HEK293 (cell line): ENCODE results near the gene VHLL.

Experiments used
- CTCF ChIA-PET: fragments of 350-600 bp; formaldehyde crosslinking; extraction: SDS; loops from one replicate; lab custom pipeline; 2021; ENCODE audit warnings: antibody characterized with exemption; lab: Yijun Ruan, JAX
- POLR2A ChIA-PET: fragments of 300-600 bp; formaldehyde crosslinking; extraction: SDS; loops from one replicate; lab custom pipeline; 2020; ENCODE audit warnings: antibody characterized with exemption, inconsistent platforms; lab: Yijun Ruan, JAX
- H3K27ac ChIP-seq: fragments of 200-500 bp; sonication (Bioruptor generic); 2 replicates; pipeline ENCODE4 v1.5.1; 2014; ENCODE audit warnings: low read depth, low read length, control low read depth, inconsistent platforms; ENCODE audit errors: extremely low read depth
- H3K36me3 ChIP-seq, 2 experiments: fragments of 200-500 bp in 1 of 2; sonication (Bioruptor generic) in 1 of 2; 1 replicate in 1 of 2; 2 replicates in 1 of 2; pipeline ENCODE4 v1.5.1; 2014 to 2017; ENCODE audit warnings: inconsistent platforms in 2 of 2, low read length in 2 of 2; ENCODE audit not compliant: control insufficient read depth in 2 of 2, insufficient read depth in 1 of 2
- H3K4me1 ChIP-seq: fragments of 200-500 bp; sonication (Bioruptor generic); 2 replicates; pipeline ENCODE4 v1.5.1; 2014; ENCODE audit warnings: mild to moderate bottlenecking, low read length, inconsistent platforms; ENCODE audit not compliant: control insufficient read depth, insufficient read depth
- H3K4me3 ChIP-seq: 2 replicates; pipeline ENCODE4 v1.5.1; 2011; ENCODE audit warnings: low read depth, mild to moderate bottlenecking, control low read depth, low read length, moderate library complexity
- H3K9me3 ChIP-seq: fragments of 200-500 bp; sonication (Bioruptor generic); 2 replicates; pipeline ENCODE4 v1.5.1; 2014; ENCODE audit warnings: low read depth, low read length, inconsistent platforms; ENCODE audit not compliant: control insufficient read depth, insufficient read depth
- KLF17 ChIP-seq: fragments of 450-650 bp; formaldehyde crosslinking; IDR thresholded peaks from 2 replicates; pipeline ENCODE4 v1.5.1; 2016; ENCODE audit warnings: missing biosample characterization, missing genetic modification characterization
- YY1 ChIP-seq: fragments of 450-650 bp; formaldehyde crosslinking; IDR thresholded peaks from 2 replicates; pipeline ENCODE4 v1.5.1; 2018; ENCODE audit warnings: missing biosample characterization, missing genetic modification characterization
- ZBTB1 ChIP-seq: fragments of 450-650 bp; formaldehyde crosslinking; IDR thresholded peaks from 2 replicates; pipeline ENCODE4 v1.5.1; 2016; ENCODE audit warnings: missing biosample characterization, missing genetic modification characterization
- ZBTB21 ChIP-seq: fragments of 450-650 bp; formaldehyde crosslinking; IDR thresholded peaks from 2 replicates; pipeline ENCODE4 v1.5.1; 2017; ENCODE audit warnings: missing biosample characterization, missing genetic modification characterization
- ZBTB49 ChIP-seq: fragments of 450-650 bp; formaldehyde crosslinking; IDR thresholded peaks from 2 replicates; pipeline ENCODE4 v1.5.1; 2016; ENCODE audit warnings: missing biosample characterization, missing genetic modification characterization, low read depth
- ZFP3 ChIP-seq: fragments of 450-650 bp; formaldehyde crosslinking; IDR thresholded peaks from 2 replicates; pipeline ENCODE4 v1.5.1; 2016; ENCODE audit warnings: low read depth, missing biosample characterization, missing genetic modification characterization
- ZFP41 ChIP-seq: fragments of 450-650 bp; formaldehyde crosslinking; IDR thresholded peaks from 2 replicates; pipeline ENCODE4 v1.5.1; 2016; ENCODE audit warnings: missing biosample characterization, missing genetic modification characterization, borderline replicate concordance
- ZFP69B ChIP-seq: fragments of 450-650 bp; formaldehyde crosslinking; IDR thresholded peaks from 2 replicates; pipeline ENCODE4 v1.5.1; 2016; ENCODE audit warnings: missing biosample characterization, missing genetic modification characterization
- ZNF148 ChIP-seq: fragments of 450-650 bp; formaldehyde crosslinking; IDR thresholded peaks from 2 replicates; pipeline ENCODE4 v1.5.0; 2017; ENCODE audit warnings: missing biosample characterization, missing genetic modification characterization, borderline replicate concordance
- ZNF19 ChIP-seq: fragments of 450-650 bp; formaldehyde crosslinking; IDR thresholded peaks from 2 replicates; pipeline ENCODE4; 2016; ENCODE audit warnings: missing biosample characterization, missing genetic modification characterization, low read depth
- ZNF2 ChIP-seq: fragments of 450-650 bp; formaldehyde crosslinking; IDR thresholded peaks from 2 replicates; pipeline ENCODE4 v1.5.1; 2016; ENCODE audit warnings: missing biosample characterization, missing genetic modification characterization
- ZNF274 ChIP-seq, 2 experiments: fragments of 200-500 bp in 1 of 2; fragments of 450-650 bp in 1 of 2; sonication (Bioruptor generic) in 1 of 2; formaldehyde crosslinking in 1 of 2; IDR thresholded peaks; 2 replicates each; pipeline versions ENCODE4 v1.5.1 to v1.6.1; 2014 to 2016; ENCODE audit warnings: borderline replicate concordance in 1 of 2, inconsistent platforms in 1 of 2, low read length in 1 of 2, missing biosample characterization in 1 of 2, missing genetic modification characterization in 1 of 2
- ZNF548 ChIP-seq: fragments of 450-650 bp; formaldehyde crosslinking; IDR thresholded peaks from 2 replicates; pipeline ENCODE4 v1.5.1; 2016; ENCODE audit warnings: missing biosample characterization, missing genetic modification characterization
- ZNF561 ChIP-seq: fragments of 450-650 bp; IDR thresholded peaks from 2 replicates; pipeline ENCODE4 v1.5.1; 2018; ENCODE audit warnings: missing biosample characterization, missing genetic modification characterization, borderline replicate concordance
- ZNF654 ChIP-seq: fragments of 450-650 bp; formaldehyde crosslinking; IDR thresholded peaks from 2 replicates; pipeline ENCODE4 v1.5.1; 2016; ENCODE audit warnings: low read depth, missing biosample characterization, missing genetic modification characterization
- ZNF777 ChIP-seq: fragments of 450-650 bp; formaldehyde crosslinking; IDR thresholded peaks from 2 replicates; pipeline ENCODE4 v1.5.1; 2017; ENCODE audit warnings: missing biosample characterization, missing genetic modification characterization, borderline replicate concordance
- ZNF791 ChIP-seq: fragments of 450-650 bp; formaldehyde crosslinking; IDR thresholded peaks from 2 replicates; pipeline ENCODE4 v1.5.1; 2016; ENCODE audit warnings: missing biosample characterization, missing genetic modification characterization
- TF ChIP-seq, protein P1 (sequence below): fragments of 450-650 bp; formaldehyde crosslinking; IDR thresholded peaks from 2 replicates; pipeline ENCODE4 v1.5.1; 2016; ENCODE audit warnings: missing biosample characterization, missing genetic modification characterization, low read depth
- TF ChIP-seq, protein P2 (sequence below): fragments of 450-650 bp; formaldehyde crosslinking; IDR thresholded peaks from 2 replicates; pipeline ENCODE4 v1.5.1; 2016; ENCODE audit warnings: missing biosample characterization, missing genetic modification characterization

Gene VHLL

GRCh38 chr1:156305215-156305614, 6.1 kb upstream of the VHLL start:
- CTCF ChIA-PET: no interaction called here
- no peaks in the 10 kb centered on the region for H3K9me3 ChIP-seq
- H3K27ac ChIP-seq: no peak overlapping the region
- no peak overlapping the region for H3K4me3 ChIP-seq
- no peak for TF ChIP-seq ZNF777
- no peak for TF ChIP-seq ZBTB49
- TF ChIP-seq ZNF148 (tag by site-specific recombination): no peak
- no peak for TF ChIP-seq ZBTB1
- no peak for TF ChIP-seq ZNF654 (tag by site-specific recombination)
- TF ChIP-seq ZNF19 (tag by site-specific recombination): no peak
- no peak for TF ChIP-seq ZNF274 (IDR thresholded peaks at IDR 0.05; ENCODE audit: low read length)
- TF ChIP-seq ZNF274 (tag by site-specific recombination; IDR thresholded peaks at IDR 0.05; ENCODE audit: borderline replicate concordance): no peak
- TF ChIP-seq, protein P1, sequence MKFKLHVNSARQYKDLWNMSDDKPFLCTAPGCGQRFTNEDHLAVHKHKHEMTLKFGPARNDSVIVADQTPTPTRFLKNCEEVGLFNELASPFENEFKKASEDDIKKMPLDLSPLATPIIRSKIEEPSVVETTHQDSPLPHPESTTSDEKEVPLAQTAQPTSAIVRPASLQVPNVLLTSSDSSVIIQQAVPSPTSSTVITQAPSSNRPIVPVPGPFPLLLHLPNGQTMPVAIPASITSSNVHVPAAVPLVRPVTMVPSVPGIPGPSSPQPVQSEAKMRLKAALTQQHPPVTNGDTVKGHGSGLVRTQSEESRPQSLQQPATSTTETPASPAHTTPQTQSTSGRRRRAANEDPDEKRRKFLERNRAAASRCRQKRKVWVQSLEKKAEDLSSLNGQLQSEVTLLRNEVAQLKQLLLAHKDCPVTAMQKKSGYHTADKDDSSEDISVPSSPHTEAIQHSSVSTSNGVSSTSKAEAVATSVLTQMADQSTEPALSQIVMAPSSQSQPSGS (tag by site-specific recombination): no peak
- no peak for TF ChIP-seq KLF17 (tag by site-specific recombination)
- TF ChIP-seq ZNF548 (tag by site-specific recombination): no peak
- no peak for TF ChIP-seq ZNF791 (tag by site-specific recombination)
- no peak for TF ChIP-seq YY1 (tag by site-specific recombination)
- POLR2A ChIA-PET: interaction anchor here (0.6 kb wide), 1 partner anchor 34 kb away, joined by 5 read pairs; no protein-coding TSS in a partner anchor
- H3K36me3 ChIP-seq: peaks cover 50 to 56% of the 10 kb centered on the region in 2 experiments
- H3K4me1 ChIP-seq: no peaks in the 10 kb centered on the region

GRCh38 chr1:156303241-156303640, 4.1 kb upstream of the VHLL start:
- no peaks in the 10 kb centered on the region for H3K4me1 ChIP-seq
- no peak overlapping the region for H3K4me3 ChIP-seq
- H3K9me3 ChIP-seq: no peaks in the 10 kb centered on the region
- CTCF ChIA-PET: interaction anchor here (0.7 to 1.2 kb wide), 3 partner anchors 13 to 78 kb away, joined by 3 to 9 read pairs (median 5); no protein-coding TSS in a partner anchor
- POLR2A ChIA-PET: interaction anchor here (0.7 kb wide), 1 partner anchor 12 kb away, joined by 3 read pairs; no protein-coding TSS in a partner anchor
- no peak for TF ChIP-seq ZNF274 (IDR thresholded peaks at IDR 0.05; ENCODE audit: low read length)
- no peak for TF ChIP-seq ZNF274 (tag by site-specific recombination; IDR thresholded peaks at IDR 0.05; ENCODE audit: borderline replicate concordance)
- TF ChIP-seq ZFP69B: no peak
- no peak for TF ChIP-seq ZBTB21 (tag by site-specific recombination)
- TF ChIP-seq ZNF561 (tag by site-specific recombination): no peak
- TF ChIP-seq ZFP41: no peak
- no peak for TF ChIP-seq ZFP3
- TF ChIP-seq, protein P2, sequence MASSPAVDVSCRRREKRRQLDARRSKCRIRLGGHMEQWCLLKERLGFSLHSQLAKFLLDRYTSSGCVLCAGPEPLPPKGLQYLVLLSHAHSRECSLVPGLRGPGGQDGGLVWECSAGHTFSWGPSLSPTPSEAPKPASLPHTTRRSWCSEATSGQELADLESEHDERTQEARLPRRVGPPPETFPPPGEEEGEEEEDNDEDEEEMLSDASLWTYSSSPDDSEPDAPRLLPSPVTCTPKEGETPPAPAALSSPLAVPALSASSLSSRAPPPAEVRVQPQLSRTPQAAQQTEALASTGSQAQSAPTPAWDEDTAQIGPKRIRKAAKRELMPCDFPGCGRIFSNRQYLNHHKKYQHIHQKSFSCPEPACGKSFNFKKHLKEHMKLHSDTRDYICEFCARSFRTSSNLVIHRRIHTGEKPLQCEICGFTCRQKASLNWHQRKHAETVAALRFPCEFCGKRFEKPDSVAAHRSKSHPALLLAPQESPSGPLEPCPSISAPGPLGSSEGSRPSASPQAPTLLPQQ (tag by site-specific recombination): no peak
- no peak for TF ChIP-seq ZNF2 (tag by site-specific recombination)
- H3K36me3 ChIP-seq: peaks cover 33 to 37% of the 10 kb centered on the region in 2 experiments
- no peak overlapping the region for H3K27ac ChIP-seq
